Muscle of leg (tissue), 11 donors: ENCODE data around the gene NME9. TPM values are rescaled to one million over a fixed set of nuclear protein-coding genes. Genes with fewer than 3 reads are reported as not detected.

Experiments used
- DNase-seq: peaks from one replicate; pipeline ENCODE4 v3.0.0; 2013
- H3K27ac ChIP-seq: one replicate; pipeline ENCODE4 v1.5.1; 2013; ENCODE audit warnings: mild to moderate bottlenecking, low read length, control low read depth
- H3K27me3 ChIP-seq: one replicate; pipeline ENCODE4 v1.6.1; 2013; ENCODE audit warnings: low read length; ENCODE audit not compliant: control insufficient read depth, insufficient read depth
- H3K36me3 ChIP-seq: one replicate; pipeline ENCODE4 v1.6.1; 2013; ENCODE audit warnings: low read length; ENCODE audit not compliant: control insufficient read depth, insufficient read depth
- H3K4me1 ChIP-seq: one replicate; pipeline ENCODE4 v1.6.1; 2013; ENCODE audit warnings: low read length; ENCODE audit not compliant: control insufficient read depth, insufficient read depth
- H3K4me3 ChIP-seq: one replicate; pipeline ENCODE4 v1.5.1; 2013; ENCODE audit warnings: low read length, control low read depth
- H3K9me3 ChIP-seq: replicated peaks from 2 replicates; pipeline ENCODE4 v1.6.1; 2013; ENCODE audit warnings: low read depth, low read length; ENCODE audit not compliant: control insufficient read depth
- WGBS: methylation state at CpG from one replicate; pipeline ENCODE4 v1.1.5; 2013; ENCODE audit warnings: missing lambda C conversion rate; ENCODE audit not compliant: insufficient coverage; 5-methylcytosine and 5-hydroxymethylcytosine counted together
- polyA plus RNA-seq, 8 donors: library from polyadenylated mRNA; unstranded; fragments of 120-200 nt; gene quantifications; one replicate each; pipeline versions ENCODE4 v1.2.1 to v1.2.3, GENCODE V29; 2013; ENCODE audit warnings: inconsistent platforms in 1 of 8, low replicate concordance in 1 of 8; ENCODE audit not compliant: insufficient read length in 8 of 8, insufficient read depth in 1 of 8
- total RNA-seq: library from RNA; stranded (reverse); fragments of 120-200 nt; gene quantifications from one replicate; pipeline ENCODE4 v1.2.4, GENCODE V29; 2013

The NME9 gene
- total and polyA plus RNA-seq, 9 donors: 0.22 to 1.7 (median 0.71) TPM

- Histone ChIP-seq H3K4me3 (no peak overlapping the region), H3K4me1 (no peaks in the 10 kb centered on the region), H3K27ac (no peak overlapping the region), H3K36me3 (peaks cover 17% of the 10 kb centered on the region), H3K9me3 (no peaks in the 10 kb centered on the region), H3K27me3 (no peaks in the 10 kb centered on the region)
- WGBS: 91% methylated on average over 3 of the region's 4 CpGs
- no peak for DNase-seq
These were observed 70.5 kb downstream of the NME9 start for GRCh38 chr3:138259126-138259525.

GRCh38 chr3:138257986-138258385 is 71.7 kb downstream of the NME9 start:
- Histone ChIP-seq H3K9me3 (no peaks in the 10 kb centered on the region), H3K4me3 (no peak overlapping the region), H3K4me1 (no peaks in the 10 kb centered on the region), H3K27ac (no peak overlapping the region), H3K27me3 (no peaks in the 10 kb centered on the region), H3K36me3 (peaks cover 11% of the 10 kb centered on the region)
- WGBS: no CpG with 5 or more reads among the region's 1 CpG
- no peak for DNase-seq

GRCh38 chr3:138256022-138256421 is 73.6 kb downstream of the NME9 start:
- no peak overlapping the region for H3K4me3 ChIP-seq
- no CpG with 5 or more reads among the region's 1 CpG for WGBS
- H3K27me3 ChIP-seq: no peaks in the 10 kb centered on the region
- H3K36me3 ChIP-seq: peaks cover 5% of the 10 kb centered on the region
- no peaks in the 10 kb centered on the region for H3K4me1 ChIP-seq
- no peak overlapping the region for H3K27ac ChIP-seq
- H3K9me3 ChIP-seq: no peaks in the 10 kb centered on the region
- DNase-seq: no peak

- no peaks in the 10 kb centered on the region for H3K27me3 ChIP-seq
- DNase-seq: no peak
- no peak overlapping the region for H3K4me3 ChIP-seq
- no peak overlapping the region for H3K27ac ChIP-seq
- H3K36me3 ChIP-seq: peaks cover 5% of the 10 kb centered on the region
- H3K4me1 ChIP-seq: no peaks in the 10 kb centered on the region
- H3K9me3 ChIP-seq: no peaks in the 10 kb centered on the region
- 86% methylated on average over 1 of the region's 1 CpG for WGBS
These were observed 75.4 kb downstream of the NME9 start for GRCh38 chr3:138254216-138254615.

GRCh38 chr3:138253609-138254008 is 76.0 kb downstream of the NME9 start:
- WGBS: no CpG with 5 or more reads among the region's 1 CpG
- Histone ChIP-seq H3K4me3 (no peak overlapping the region), H3K27ac (no peak overlapping the region), H3K9me3 (no peaks in the 10 kb centered on the region), H3K36me3 (no peaks in the 10 kb centered on the region), H3K4me1 (no peaks in the 10 kb centered on the region), H3K27me3 (no peaks in the 10 kb centered on the region)
- no peak for DNase-seq

Other genes starting within 250 kb of the NME9 start
- gene DZIP1L, start 214.2 kb downstream of the NME9 start, total RNA-seq: 12.8 TPM
- gene DZIP1L, start 214.2 kb downstream of the NME9 start, polyA plus RNA-seq: 1 to 10 TPM; 6.3 to 8.9 (median 7.3) TPM
- not detected for gene A4GNT, start 197.5 kb downstream of the NME9 start, total RNA-seq
- under 1 TPM in 2 of 8 donors, not detected in 6; 0.08 to 0.09 TPM for gene A4GNT, start 197.5 kb downstream of the NME9 start, polyA plus RNA-seq
- gene DBR1, start 154.9 kb downstream of the NME9 start, total RNA-seq: 12.0 TPM
- gene DBR1, start 154.9 kb downstream of the NME9 start, polyA plus RNA-seq: 10 to 100 TPM in 2 of 8 donors, 1 to 10 TPM in 6; 8.7 to 11.0 (median 9.5) TPM
- gene ARMC8, start 142.6 kb downstream of the NME9 start, total RNA-seq: 38.6 TPM
- 10 to 100 TPM; 25.2 to 41.3 (median 33.0) TPM for gene ARMC8, start 142.6 kb downstream of the NME9 start, polyA plus RNA-seq
- gene MRAS, start 18.7 kb upstream of the NME9 start, total RNA-seq: 44.0 TPM
- 10 to 100 TPM; 52.5 to 71.8 (median 60.3) TPM for gene MRAS, start 18.7 kb upstream of the NME9 start, polyA plus RNA-seq
- 11.0 TPM for gene ESYT3, start 104.8 kb upstream of the NME9 start, total RNA-seq
- gene ESYT3, start 104.8 kb upstream of the NME9 start, polyA plus RNA-seq: 10 to 100 TPM in 7 of 8 donors, 1 to 10 TPM in 1; 9.0 to 14.6 (median 12.0) TPM